Right cardiac atrium (tissue), 5 donors: ENCODE results near the gene CAGE1. TPM values are rescaled to one million over a fixed set of nuclear protein-coding genes. Genes with fewer than 3 reads are reported as not detected.

ENCODE experiments used
- ATAC-seq, 2 donors: fragments of 200-7000 bp; cut with Tn5 transposase; one replicate each; pipeline versions ENCODE4 v1.8.0 to v1.9.1; 2020; ENCODE audit warnings: moderate library complexity in 2 of 2, mild to moderate bottlenecking in 1 of 2
- DNase-seq, 3 donors: peaks; one replicate each; pipeline ENCODE4 v3.0.0-alpha.2; 2020
- H3K27ac ChIP-seq: one replicate; pipeline ENCODE4 v1.5.1; 2013; ENCODE audit warnings: mild to moderate bottlenecking, low read length, control low read depth, moderate library complexity
- H3K27me3 ChIP-seq: one replicate; pipeline ENCODE4 v1.6.1; 2013; ENCODE audit not compliant: control insufficient read depth, insufficient read depth
- H3K4me1 ChIP-seq: one replicate; pipeline ENCODE4 v1.6.1; 2013; ENCODE audit warnings: low read length; ENCODE audit not compliant: control insufficient read depth, insufficient read depth
- H3K4me3 ChIP-seq: one replicate; pipeline ENCODE4 v1.5.1; 2013; ENCODE audit warnings: low read length, control low read depth
- H3K9me3 ChIP-seq: one replicate; pipeline ENCODE4 v1.6.1; 2013; ENCODE audit warnings: low read length; ENCODE audit not compliant: control insufficient read depth
- WGBS: extraction: QIAGEN DNeasy Blood & Tissue Kit; methylation state at CpG from one replicate; pipeline ENCODE4 v1.1.7; 2013; 5-methylcytosine and 5-hydroxymethylcytosine counted together
- intact Hi-C, 4 donors: fragments of 100-400 bp; cut with DNase I; formaldehyde crosslinking; loops; one replicate each; pipeline versions ENCODE4 v1.11.0 to v1.14.0; 2022 to 2023
- polyA plus RNA-seq: library from polyadenylated mRNA; stranded (reverse); fragments of 200-250 nt; gene quantifications from one replicate; pipeline ENCODE4 v1.2.3, GENCODE V29; 2013
- total RNA-seq, 4 donors: library from RNA; stranded (reverse); fragmentation: NEBNext Ultra II Directional; extraction: Animal tissue kit (Norgen Biotek cat#: 25700); gene quantifications; one replicate each; pipeline ENCODE4 v1.2.1, GENCODE V29; 2021
- donor health status: healthy with polysubstance abuse.
- donor health status: DM: no; HTN: yes; CAD: no.
- donor health status: DM: no; HTN: no; CAD: no.
- donor health status: DM: no; HTN: yes; CAD: no; lungs with severe emphysema.
- donor health status: DM: yes; HTN: yes; CAD: no.

The CAGE1 gene
- total and polyA plus RNA-seq, 5 donors: 0.11 to 0.17 (median 0.11) TPM; not detected in 2

- 94% methylated on average over 6 of the region's 6 CpGs for WGBS
- Histone ChIP-seq H3K4me1 (no peaks in the 10 kb centered on the region), H3K27me3 (no peaks in the 10 kb centered on the region), H3K9me3 (no peaks in the 10 kb centered on the region), H3K27ac (no peak overlapping the region), H3K4me3 (no peak overlapping the region)
- ATAC-seq (no peak), DNase-seq (no peak)
- intact Hi-C loops: loop anchor here in 3 of 4 donors (10.0 kb wide), 2 partner anchors 105 to 165 kb away; no protein-coding TSS in a partner anchor
Observed at GRCh38 chr6:7409740-7410139, 20.2 kb upstream of the CAGE1 start.

GRCh38 chr6:7406743-7407142 is 17.2 kb upstream of the CAGE1 start:
- DNase-seq: no peak

GRCh38 chr6:7404546-7404945 is 15.0 kb upstream of the CAGE1 start:
- 90% methylated on average over 5 of the region's 5 CpGs for WGBS
- no peaks in the 10 kb centered on the region for H3K27me3 ChIP-seq
- H3K27ac ChIP-seq: no peak overlapping the region
- H3K9me3 ChIP-seq: no peaks in the 10 kb centered on the region
- H3K4me1 ChIP-seq: no peaks in the 10 kb centered on the region
- no peak for DNase-seq
- no peak overlapping the region for H3K4me3 ChIP-seq
- intact Hi-C loops: loop anchor here in 1 of 4 donors (10.0 kb wide), 1 partner anchor 100 kb away; no protein-coding TSS in a partner anchor
- no peak for ATAC-seq

More at GRCh38 chr6:7406743-7407142, 17.2 kb upstream of the CAGE1 start:
- Histone ChIP-seq H3K9me3 (no peaks in the 10 kb centered on the region), H3K27me3 (no peaks in the 10 kb centered on the region), H3K4me1 (no peaks in the 10 kb centered on the region), H3K27ac (no peak overlapping the region), H3K4me3 (no peak overlapping the region)
- 90% methylated on average over 9 of the region's 9 CpGs for WGBS
- intact Hi-C loops: loop anchor here in 1 of 4 donors (10.0 kb wide), 1 partner anchor 102 kb away; no protein-coding TSS in a partner anchor
- no peak for ATAC-seq

GRCh38 chr6:7402716-7403115 is 13.2 kb upstream of the CAGE1 start:
- Histone ChIP-seq H3K4me3 (no peak overlapping the region), H3K27me3 (no peaks in the 10 kb centered on the region), H3K27ac (no peak overlapping the region), H3K9me3 (no peaks in the 10 kb centered on the region), H3K4me1 (no peaks in the 10 kb centered on the region)
- intact Hi-C loops: loop anchor here in 1 of 4 donors (10.0 kb wide), 1 partner anchor 98 kb away; no protein-coding TSS in a partner anchor
- no peak for DNase-seq
- 85% methylated on average over 1 of the region's 1 CpG for WGBS
- no peak for ATAC-seq

DNA sequence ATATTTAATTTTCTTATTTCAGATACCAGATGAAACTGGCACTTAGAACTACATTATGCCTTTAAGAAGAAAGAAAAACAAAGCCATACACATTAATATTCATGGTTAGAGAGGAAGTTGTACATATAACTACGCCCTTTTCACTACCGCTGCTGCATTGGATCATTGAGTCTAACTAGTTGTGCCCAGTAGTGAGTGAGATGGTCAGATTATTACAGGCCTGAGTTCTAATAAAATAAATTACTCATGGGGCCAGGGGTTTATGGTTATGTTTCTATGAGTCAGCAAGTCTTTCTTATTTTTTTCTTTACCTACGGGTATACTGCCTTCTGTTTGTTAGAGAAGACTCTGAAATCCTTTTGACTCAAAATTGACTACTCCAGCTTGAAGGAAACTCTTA is 11.5 kb upstream of the CAGE1 start:
- no peak overlapping the region for H3K27ac ChIP-seq
- intact Hi-C loops: loop anchor here in 1 of 4 donors (10.0 kb wide), 1 partner anchor 96 kb away; no protein-coding TSS in a partner anchor
- no peak for ATAC-seq
- H3K4me1 ChIP-seq: no peaks in the 10 kb centered on the region
- H3K4me3 ChIP-seq: no peak overlapping the region
- WGBS: 91% methylated on average over 3 of the region's 3 CpGs
- no peak for DNase-seq
- H3K27me3 ChIP-seq: no peaks in the 10 kb centered on the region
- no peaks in the 10 kb centered on the region for H3K9me3 ChIP-seq

DNA sequence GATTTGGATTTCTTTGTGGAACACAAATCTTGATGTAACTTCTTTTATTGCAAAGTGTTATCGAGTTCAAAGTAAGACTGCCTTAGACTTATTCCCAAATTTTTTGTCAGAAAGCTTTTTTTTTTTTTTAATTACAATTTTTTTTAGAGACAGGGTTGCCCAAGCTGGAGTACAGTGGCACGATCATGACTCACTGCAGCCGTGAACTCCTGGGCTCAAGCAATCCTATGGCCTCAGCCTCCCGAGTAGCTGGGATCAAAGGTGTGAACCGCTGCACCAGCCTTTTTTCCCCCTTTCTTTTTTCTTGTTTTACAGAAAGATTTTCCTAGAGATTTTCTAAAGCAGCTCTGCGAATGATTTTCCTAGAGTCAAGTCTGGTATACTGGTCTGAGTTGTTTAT is 2.9 kb upstream of the CAGE1 start:
- Histone ChIP-seq H3K27me3 (no peaks in the 10 kb centered on the region), H3K9me3 (no peaks in the 10 kb centered on the region), H3K4me3 (no peak overlapping the region), H3K27ac (no peak overlapping the region), H3K4me1 (no peaks in the 10 kb centered on the region)
- ATAC-seq (no peak), DNase-seq (no peak)
- intact Hi-C loops: loop anchor here in 1 of 4 donors (5.0 kb wide), 1 partner anchor 80 kb away; the partner anchor contains the start of gene SSR1
- WGBS: 88% methylated on average over 6 of the region's 6 CpGs

GRCh38 chr6:7391151-7391550 is 1.6 kb upstream of the CAGE1 start:
- no peaks in the 10 kb centered on the region for H3K9me3 ChIP-seq
- DNase-seq: no peak
- H3K27ac ChIP-seq: no peak overlapping the region
- intact Hi-C loops: loop anchor here in 1 of 4 donors (5.0 kb wide), 1 partner anchor 79 kb away; the partner anchor contains the start of gene SSR1
- no peaks in the 10 kb centered on the region for H3K27me3 ChIP-seq
- ATAC-seq: no peak
- no peak overlapping the region for H3K4me3 ChIP-seq
- H3K4me1 ChIP-seq: no peaks in the 10 kb centered on the region
- WGBS: 84% methylated on average over 4 of the region's 4 CpGs

GRCh38 chr6:7390226-7390878 is 810 bp upstream of the CAGE1 start:
- no peak for DNase-seq
- intact Hi-C loops: loop anchor here in 1 of 4 donors (5.0 kb wide), 1 partner anchor 78 kb away; the partner anchor contains the start of gene SSR1
- no peak for ATAC-seq
- H3K27me3 ChIP-seq: no peaks in the 10 kb centered on the region
- H3K27ac ChIP-seq: peak overlapping the region; percentile 48
- no peaks in the 10 kb centered on the region for H3K9me3 ChIP-seq
- WGBS: 4% methylated on average over 14 of the region's 14 CpGs
- H3K4me1 ChIP-seq: no peaks in the 10 kb centered on the region
- H3K4me3 ChIP-seq: peak overlapping the region; percentile 53

GRCh38 chr6:7389162-7389450 is 436 bp downstream of the CAGE1 start:
- under 1% methylated on average over 11 of the region's 11 CpGs for WGBS
- H3K27me3 ChIP-seq: no peaks in the 10 kb centered on the region
- peak overlapping the region; percentile 53 for H3K4me3 ChIP-seq
- ATAC-seq (peak; percentile 78 to 84), DNase-seq (peak in 1 of 3 donors; percentile 83)
- H3K27ac ChIP-seq: peak overlapping the region; percentile 48
- H3K4me1 ChIP-seq: no peaks in the 10 kb centered on the region
- intact Hi-C loops: loop anchor here in 1 of 4 donors (5.0 to 10.0 kb wide), 2 partner anchors 74 to 112 kb away; partner anchors contain the start of gene SSR1
- no peaks in the 10 kb centered on the region for H3K9me3 ChIP-seq

GRCh38 chr6:7381092-7381491 is 8.4 kb downstream of the CAGE1 start:
- ATAC-seq (no peak), DNase-seq (no peak)
- H3K9me3 ChIP-seq: no peaks in the 10 kb centered on the region
- intact Hi-C loops: loop anchor here in 1 of 4 donors (10.0 kb wide), 1 partner anchor 66 kb away; the partner anchor contains the start of gene SSR1
- H3K27ac ChIP-seq: no peak overlapping the region
- 80% methylated on average over 1 of the region's 1 CpG for WGBS
- H3K4me1 ChIP-seq: no peaks in the 10 kb centered on the region
- no peak overlapping the region for H3K4me3 ChIP-seq
- H3K27me3 ChIP-seq: no peaks in the 10 kb centered on the region

DNA sequence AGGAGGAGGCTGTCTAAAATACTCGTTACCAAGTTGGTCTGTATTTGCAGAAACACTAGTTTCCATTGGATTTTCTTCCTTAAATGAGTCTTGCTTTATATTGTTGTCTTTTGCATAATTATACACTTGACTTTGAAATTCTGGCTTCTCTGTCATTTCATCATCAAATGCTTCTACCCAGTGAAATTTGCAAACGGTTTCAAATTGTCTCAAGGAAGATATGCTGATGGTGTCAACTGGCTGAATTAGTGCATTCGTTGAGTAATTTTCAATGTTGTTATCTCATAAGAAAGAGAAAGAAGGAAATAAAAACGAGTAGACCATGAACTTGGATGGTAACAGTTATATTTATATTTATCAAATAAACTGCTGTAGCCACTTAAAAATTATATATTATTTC is 10.8 kb downstream of the CAGE1 start:
- no peak overlapping the region for H3K4me3 ChIP-seq
- no peak for DNase-seq
- 53% methylated on average over 4 of the region's 4 CpGs for WGBS
- H3K9me3 ChIP-seq: no peaks in the 10 kb centered on the region
- no peak overlapping the region for H3K27ac ChIP-seq
- intact Hi-C loops: loop anchor here in 1 of 4 donors (10.0 kb wide), 1 partner anchor 54 kb away; no protein-coding TSS in a partner anchor
- H3K27me3 ChIP-seq: no peaks in the 10 kb centered on the region
- no peaks in the 10 kb centered on the region for H3K4me1 ChIP-seq
- ATAC-seq: no peak
